Measurements from ENCODE around the gene RLIM.

The RLIM gene

GRCh38 chrX:74536152-74536831 is 78.1 kb downstream of the RLIM start:
- DNase-seq, result peak in 2 of 5 experiments; percentile 12 to 19

- DNase-seq, result peak in 3 of 5 experiments; percentile 7 to 29 (median 10)
Measured at GRCh38 chrX:74535408-74536151, 78.8 kb downstream of the RLIM start.

All from T-helper 2 cell (primary cell).